SK-N-SH (cell line): ENCODE data around the gene FAM135A. TPM values are rescaled to one million over a fixed set of nuclear protein-coding genes. Genes with fewer than 3 reads are reported as not detected.

Source experiments
- CTCF ChIA-PET: fragments of 300-600, 350-600 bp; formaldehyde crosslinking; extraction: SDS; loops from one replicate; lab custom pipeline; 2021; lab: Yijun Ruan, JAX
- POLR2A ChIA-PET: fragments of 350-600 bp; sonication (Branson Sonifier 250); formaldehyde crosslinking; extraction: SDS; loops from one replicate; lab custom pipeline; 2020; ENCODE audit warnings: antibody characterized with exemption, inconsistent platforms; lab: Yijun Ruan, JAX
- DNase-seq: peaks from one replicate; pipeline ENCODE4 v3.0.0; 2012
- H2AFZ ChIP-seq: fragments of 200-600 bp; sonication (generic); 2 replicates; pipeline ENCODE4 v1.8.1; 2016; ENCODE audit warnings: antibody characterized with exemption, mild to moderate bottlenecking, low read depth
- H3F3A ChIP-seq: fragments of 200-600 bp; sonication (generic); replicated peaks from 2 replicates; pipeline ENCODE3; 2016; ENCODE audit warnings: antibody characterized with exemption, mild to moderate bottlenecking; ENCODE audit not compliant: insufficient read depth
- H3K27ac ChIP-seq, 2 experiments: fragments of 200-500 bp in 1 of 2; fragments of 200-600 bp in 1 of 2; sonication (Bioruptor generic) in 1 of 2; sonication (generic), shearing (Covaris generic) in 1 of 2; 2 replicates each; pipeline versions ENCODE4 v1.5.1 to v1.6.1; 2014 to 2016; ENCODE audit warnings: low read depth in 2 of 2, inconsistent platforms in 1 of 2, low read length in 1 of 2, mild to moderate bottlenecking in 1 of 2, mixed read lengths in 1 of 2
- H3K27me3 ChIP-seq: fragments of 200-600 bp; sonication (generic), shearing (Covaris generic); 2 replicates; pipeline ENCODE4 v1.6.1; 2016; ENCODE audit warnings: mixed run types; ENCODE audit not compliant: insufficient read depth
- H3K36me3 ChIP-seq, 2 experiments: fragments of 200-500 bp in 1 of 2; fragments of 200-600 bp in 1 of 2; sonication (Bioruptor generic) in 1 of 2; sonication (generic) in 1 of 2; replicated peaks in 1 of 2; 2 replicates each; pipeline versions ENCODE3 to v1.5.1; 2014 to 2016; ENCODE audit warnings: low read length in 1 of 2, mild to moderate bottlenecking in 1 of 2; ENCODE audit not compliant: insufficient read depth in 2 of 2, control insufficient read depth in 1 of 2
- H3K4me1 ChIP-seq, 2 experiments: fragments of 200-500 bp in 1 of 2; fragments of 200-600 bp in 1 of 2; sonication (Bioruptor generic) in 1 of 2; sonication (generic), shearing (Covaris generic) in 1 of 2; 2 replicates each; pipeline versions ENCODE4 v1.5.1 to v1.6.1; 2014 to 2016; ENCODE audit warnings: low read depth in 1 of 2, low read length in 1 of 2, mixed run types in 1 of 2; ENCODE audit not compliant: insufficient read depth in 2 of 2, control insufficient read depth in 1 of 2
- H3K4me2 ChIP-seq: fragments of 200-600 bp; sonication (generic), shearing (Covaris generic); 2 replicates; pipeline ENCODE4 v1.6.1; 2017; ENCODE audit warnings: mixed run types
- H3K4me3 ChIP-seq, 2 experiments: fragments of 200-500 bp in 1 of 2; fragments of 200-600 bp in 1 of 2; sonication (Bioruptor generic) in 1 of 2; sonication (generic), shearing (Covaris generic) in 1 of 2; 2 replicates each; pipeline versions ENCODE4 v1.5.1 to v1.8.1; 2014 to 2016; ENCODE audit warnings: low read depth in 2 of 2, inconsistent platforms in 1 of 2, low read length in 1 of 2, mild to moderate bottlenecking in 1 of 2, mixed read lengths in 1 of 2, moderate library complexity in 1 of 2
- H3K79me2 ChIP-seq: fragments of 200-600 bp; sonication (generic); 2 replicates; pipeline ENCODE4 v1.8.1; 2017; ENCODE audit warnings: mild to moderate bottlenecking; ENCODE audit not compliant: insufficient read depth
- H3K9ac ChIP-seq: fragments of 200-600 bp; sonication (generic); 2 replicates; pipeline ENCODE4 v1.6.1; 2017; ENCODE audit warnings: mixed run types
- H3K9me2 ChIP-seq: fragments of 200-600 bp; sonication (generic); 2 replicates; pipeline ENCODE4 v1.6.1; 2017; ENCODE audit warnings: mixed run types
- H3K9me3 ChIP-seq: fragments of 200-600 bp; sonication (generic); 2 replicates; pipeline ENCODE4 v1.6.1; 2017; ENCODE audit warnings: mixed run types, mild to moderate bottlenecking, moderate library complexity
- H4K20me1 ChIP-seq: fragments of 200-600 bp; sonication (generic); 2 replicates; pipeline ENCODE4 v1.6.1; 2017; ENCODE audit warnings: mild to moderate bottlenecking, mixed run types; ENCODE audit not compliant: insufficient read depth
- CHD2 ChIP-seq: fragments of 150-350 bp; IDR thresholded peaks from 2 replicates; pipeline ENCODE4 v1.6.1; 2018; ENCODE audit warnings: low read length; ENCODE audit not compliant: partially characterized antibody
- ELF1 ChIP-seq: IDR thresholded peaks from 2 replicates; pipeline ENCODE4 v1.4.0; 2012
- EP300 ChIP-seq, 2 experiments: IDR thresholded peaks; 2 replicates each; pipeline versions ENCODE4 v1.4.0 to v1.6.1; 2012; ENCODE audit warnings: borderline replicate concordance in 1 of 2, low read depth in 1 of 2, low read length in 1 of 2
- FOSL2 ChIP-seq: IDR thresholded peaks from 2 replicates; pipeline ENCODE4 v1.4.0; 2012; ENCODE audit warnings: low read depth, mild to moderate bottlenecking, moderate library complexity, borderline replicate concordance
- FOXJ3 ChIP-seq: sonication (generic); formaldehyde crosslinking; IDR thresholded peaks from 2 replicates; pipeline ENCODE4 v1.5.1; 2020; ENCODE audit warnings: mild to moderate bottlenecking, missing genetic modification reagents
- JUND ChIP-seq: IDR thresholded peaks from 2 replicates; pipeline ENCODE4 v1.4.0; 2012
- MXI1 ChIP-seq: IDR thresholded peaks from 2 replicates; pipeline ENCODE4 v1.6.1; 2012; ENCODE audit warnings: mild to moderate bottlenecking, low read depth, low read length, improper control_type of control experiment
- RAD21 ChIP-seq: IDR thresholded peaks from 2 replicates; pipeline ENCODE4 v1.6.1; 2012; ENCODE audit warnings: mild to moderate bottlenecking, low read length
- RFX5 ChIP-seq: IDR thresholded peaks from 2 replicates; pipeline ENCODE4 v1.6.1; 2012; ENCODE audit warnings: mild to moderate bottlenecking, improper control_type of control experiment, low read length
- TCF12 ChIP-seq: IDR thresholded peaks from 2 replicates; pipeline ENCODE4 v1.4.0; 2012
- YY1 ChIP-seq: IDR thresholded peaks from 2 replicates; pipeline ENCODE4 v1.4.0; 2012; ENCODE audit warnings: low read depth, mild to moderate bottlenecking
- WGBS: methylation state at CpG from one replicate; pipeline ENCODE4 v1.1.6; 2017; ENCODE audit warnings: low lambda C conversion rate; 5-methylcytosine and 5-hydroxymethylcytosine counted together
- polyA plus RNA-seq, 3 experiments: library from polyadenylated mRNA; depleted of rRNA; stranded (reverse); fragments of >200 nt; gene quantifications; 2 replicates each; pipeline ENCODE4 v1.2.3, GENCODE V29; 2012
- TF ChIP-seq, protein P1 (sequence below): fragments of 200-600 bp; sonication (generic); IDR thresholded peaks from 2 replicates; pipeline ENCODE4 v1.6.1; 2017; ENCODE audit warnings: antibody characterized with exemption, mild to moderate bottlenecking, moderate library complexity
- TF ChIP-seq, protein P2 (sequence below): fragments of 150-350 bp; IDR thresholded peaks from 2 replicates; pipeline ENCODE4 v1.6.1; 2017; ENCODE audit warnings: antibody characterized with exemption, low read length, low read depth, borderline replicate concordance
- TF ChIP-seq, protein P3 (sequence below): fragments of 150-350 bp; IDR thresholded peaks from 2 replicates; pipeline ENCODE4 v1.6.1; 2016; ENCODE audit warnings: mild to moderate bottlenecking, low read depth, low read length

FAM135A gene
- polyA plus RNA-seq, 1 of the 3 experiments (the other 2 are of a cell fraction) = 2.6 TPM

GRCh38 chr6:70421509-70421908 lies 8.2 kb downstream of the FAM135A start:
- Histone ChIP-seq H3K4me1 (no peaks in the 10 kb centered on the region), H3K9ac (no peak overlapping the region), H3F3A (no peaks in the 10 kb centered on the region)
- CTCF ChIA-PET = interaction anchor here (1.5 kb wide), 1 partner anchor 111 kb away, joined by 3 read pairs; no protein-coding TSS in a partner anchor
- no peak for DNase-seq
- POLR2A ChIA-PET = interaction anchor here (1.7 kb wide), 1 partner anchor 9 kb away, joined by 5 read pairs; the partner anchor contains the start of gene FAM135A
- 100% methylated on average over 2 of the region's 2 CpGs for WGBS
- TF ChIP-seq, protein P1, sequence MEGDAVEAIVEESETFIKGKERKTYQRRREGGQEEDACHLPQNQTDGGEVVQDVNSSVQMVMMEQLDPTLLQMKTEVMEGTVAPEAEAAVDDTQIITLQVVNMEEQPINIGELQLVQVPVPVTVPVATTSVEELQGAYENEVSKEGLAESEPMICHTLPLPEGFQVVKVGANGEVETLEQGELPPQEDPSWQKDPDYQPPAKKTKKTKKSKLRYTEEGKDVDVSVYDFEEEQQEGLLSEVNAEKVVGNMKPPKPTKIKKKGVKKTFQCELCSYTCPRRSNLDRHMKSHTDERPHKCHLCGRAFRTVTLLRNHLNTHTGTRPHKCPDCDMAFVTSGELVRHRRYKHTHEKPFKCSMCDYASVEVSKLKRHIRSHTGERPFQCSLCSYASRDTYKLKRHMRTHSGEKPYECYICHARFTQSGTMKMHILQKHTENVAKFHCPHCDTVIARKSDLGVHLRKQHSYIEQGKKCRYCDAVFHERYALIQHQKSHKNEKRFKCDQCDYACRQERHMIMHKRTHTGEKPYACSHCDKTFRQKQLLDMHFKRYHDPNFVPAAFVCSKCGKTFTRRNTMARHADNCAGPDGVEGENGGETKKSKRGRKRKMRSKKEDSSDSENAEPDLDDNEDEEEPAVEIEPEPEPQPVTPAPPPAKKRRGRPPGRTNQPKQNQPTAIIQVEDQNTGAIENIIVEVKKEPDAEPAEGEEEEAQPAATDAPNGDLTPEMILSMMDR = no peak
- TF ChIP-seq MXI1 (no peak), CHD2 (no peak), JUND (no peak), YY1 (no peak), TCF12 (no peak), EP300 (IDR thresholded peaks at IDR 0.05; ENCODE audit: borderline replicate concordance in 1 of 2, low read depth in 1 of 2, low read length in 1 of 2) (no peak), RAD21 (no peak), FOSL2 (no peak), RFX5 (no peak)
- TF ChIP-seq, protein P2, sequence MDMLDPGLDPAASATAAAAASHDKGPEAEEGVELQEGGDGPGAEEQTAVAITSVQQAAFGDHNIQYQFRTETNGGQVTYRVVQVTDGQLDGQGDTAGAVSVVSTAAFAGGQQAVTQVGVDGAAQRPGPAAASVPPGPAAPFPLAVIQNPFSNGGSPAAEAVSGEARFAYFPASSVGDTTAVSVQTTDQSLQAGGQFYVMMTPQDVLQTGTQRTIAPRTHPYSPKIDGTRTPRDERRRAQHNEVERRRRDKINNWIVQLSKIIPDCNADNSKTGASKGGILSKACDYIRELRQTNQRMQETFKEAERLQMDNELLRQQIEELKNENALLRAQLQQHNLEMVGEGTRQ = no peak
- TF ChIP-seq, all 33 proteins: peak for 0
- Histone ChIP-seq H3K9me2 (no peaks in the 10 kb centered on the region), H3K4me2 (no peak overlapping the region), H3K4me3 (no peak overlapping the region), H3K9me3 (no peaks in the 10 kb centered on the region), H3K27me3 (no peaks in the 10 kb centered on the region), H3K27ac (no peak overlapping the region), H3K36me3 (peaks cover 0 to 11% of the 10 kb centered on the region in 2 experiments), H4K20me1 (no peaks in the 10 kb centered on the region), H3K79me2 (peaks cover 4% of the 10 kb centered on the region), H2AFZ (no peak overlapping the region)

- no peak for DNase-seq
- Histone ChIP-seq H3K4me1 (no peaks in the 10 kb centered on the region), H3K27ac (no peak overlapping the region), H4K20me1 (no peaks in the 10 kb centered on the region), H3K79me2 (no peaks in the 10 kb centered on the region; the same call in 1 of the 2 replicates), H3K4me3 (no peak overlapping the region), H3K9ac (no peak overlapping the region), H3K9me3 (no peaks in the 10 kb centered on the region), H3F3A (no peaks in the 10 kb centered on the region), H3K4me2 (no peak overlapping the region), H3K9me2 (no peaks in the 10 kb centered on the region), H2AFZ (no peak overlapping the region), H3K27me3 (no peaks in the 10 kb centered on the region), H3K36me3 (peaks cover 6 to 16% of the 10 kb centered on the region in 2 experiments)
- ChIA-PET POLR2A (no interaction called here), CTCF (interaction anchor here (0.9 to 1.0 kb wide), 2 partner anchors 9 to 51 kb away, joined by 3 read pairs; no protein-coding TSS in a partner anchor)
- TF ChIP-seq, protein P3, sequence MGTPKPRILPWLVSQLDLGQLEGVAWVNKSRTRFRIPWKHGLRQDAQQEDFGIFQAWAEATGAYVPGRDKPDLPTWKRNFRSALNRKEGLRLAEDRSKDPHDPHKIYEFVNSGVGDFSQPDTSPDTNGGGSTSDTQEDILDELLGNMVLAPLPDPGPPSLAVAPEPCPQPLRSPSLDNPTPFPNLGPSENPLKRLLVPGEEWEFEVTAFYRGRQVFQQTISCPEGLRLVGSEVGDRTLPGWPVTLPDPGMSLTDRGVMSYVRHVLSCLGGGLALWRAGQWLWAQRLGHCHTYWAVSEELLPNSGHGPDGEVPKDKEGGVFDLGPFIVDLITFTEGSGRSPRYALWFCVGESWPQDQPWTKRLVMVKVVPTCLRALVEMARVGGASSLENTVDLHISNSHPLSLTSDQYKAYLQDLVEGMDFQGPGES = no peak
- TF ChIP-seq RFX5 (no peak), ELF1 (no peak), FOXJ3 (CRISPR knock-in tag) (no peak)
- 94% methylated on average over 5 of the region's 5 CpGs for WGBS
Measured at GRCh38 chr6:70423189-70424134, 10.2 kb downstream of the FAM135A start.
